ENCODE measurements around the gene SMIM13.

The SMIM13 gene

GRCh38 chr6:11093626-11094410, at the start of gene SMIM13:
Gene SMIM13, plus strand, starts transcription at chr6:11093834. Its CDS starts 480 bp downstream, at chr6:11094314.
- peak; percentile 94 for DNase-seq

DNA sequence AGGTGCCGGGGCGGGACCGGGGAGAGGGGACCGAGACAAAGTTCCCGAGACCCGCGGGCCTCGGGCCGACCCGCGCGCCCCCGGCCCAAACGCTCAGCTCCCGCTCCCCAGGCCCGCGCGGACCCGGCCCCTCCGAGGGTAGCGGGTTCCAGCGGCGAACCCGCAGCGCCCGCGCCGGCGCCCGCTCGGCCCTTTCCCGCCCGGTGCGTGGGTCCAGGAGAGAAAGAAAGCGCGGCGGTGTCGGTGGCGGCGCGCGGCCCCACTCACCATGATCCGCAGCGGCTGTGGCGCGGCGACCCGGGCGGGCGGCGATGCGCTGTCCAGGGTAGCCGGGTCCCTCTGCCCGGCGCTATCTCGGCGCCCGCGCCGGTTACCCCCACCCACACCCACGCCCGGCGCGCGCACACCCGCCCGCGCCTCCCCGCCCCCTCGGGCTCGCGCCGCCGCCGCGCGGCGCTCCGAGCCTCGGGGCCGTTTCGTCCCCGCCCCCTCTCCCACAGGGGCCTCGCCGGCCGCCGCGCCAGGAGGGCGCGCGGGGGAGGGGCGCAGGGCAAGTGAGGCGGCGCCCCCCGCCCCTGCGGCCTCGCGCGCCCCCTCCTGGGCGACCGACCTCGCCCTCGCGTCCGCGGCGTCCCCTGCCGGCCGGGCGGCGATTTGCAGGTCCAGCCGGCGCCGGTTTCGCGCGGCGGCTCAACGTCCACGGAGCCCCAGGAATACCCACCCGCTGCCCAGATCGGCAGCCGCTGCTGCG, 49.5 kb upstream of the SMIM13 start, which contains the start of gene ELOVL2:
TSS of gene ELOVL2 (minus strand) at position 345 of the 751 bp plus-strand sequence. CDS start at position 270, 75 bp downstream.
- DNase-seq = no peak

GRCh38 chr6:11044712-11045167, 48.9 kb upstream of the SMIM13 start:
- DNase-seq = no peak

DNA sequence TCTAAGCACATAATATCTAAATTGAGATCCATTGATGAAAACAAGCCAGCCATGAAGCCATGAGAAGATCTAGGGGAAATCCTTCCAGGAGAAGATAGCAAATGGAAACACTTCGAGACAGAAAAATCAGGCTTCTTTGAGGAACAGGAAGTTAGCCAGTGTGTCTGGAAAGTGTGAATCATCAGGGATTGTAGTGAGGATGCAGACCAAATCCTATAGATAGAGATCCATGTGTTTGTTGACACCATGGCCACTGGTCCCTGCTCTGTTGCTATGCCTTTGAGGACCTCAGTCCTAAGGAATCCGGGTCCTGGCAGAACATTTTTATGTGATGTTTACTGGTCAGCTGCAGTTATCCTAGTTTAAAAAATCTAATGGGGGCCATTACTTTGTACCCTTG, 42.9 kb upstream of the SMIM13 start:
- DNase-seq = no peak

DNA sequence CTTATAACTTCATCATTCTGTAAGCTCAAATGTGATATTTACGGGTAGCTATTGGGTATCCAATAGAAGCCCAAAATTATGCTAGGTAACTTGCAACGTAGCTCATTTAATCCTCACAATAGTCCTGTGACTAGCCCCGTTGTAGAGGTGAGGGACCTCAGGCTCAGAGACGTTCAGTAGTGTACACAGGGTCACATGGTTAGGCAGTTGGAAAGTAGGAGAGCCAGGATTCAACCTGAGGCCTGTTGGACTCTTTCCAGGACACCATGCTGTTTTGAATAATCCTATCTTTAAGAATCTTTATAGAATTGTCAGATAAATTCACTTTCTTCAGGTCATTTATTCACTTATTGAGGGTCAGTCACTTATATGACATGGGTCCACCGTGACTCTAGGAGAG, 40.3 kb upstream of the SMIM13 start:
- DNase-seq = no peak

GRCh38 chr6:11054722-11055121, 38.9 kb upstream of the SMIM13 start:
- no peak for DNase-seq

DNA sequence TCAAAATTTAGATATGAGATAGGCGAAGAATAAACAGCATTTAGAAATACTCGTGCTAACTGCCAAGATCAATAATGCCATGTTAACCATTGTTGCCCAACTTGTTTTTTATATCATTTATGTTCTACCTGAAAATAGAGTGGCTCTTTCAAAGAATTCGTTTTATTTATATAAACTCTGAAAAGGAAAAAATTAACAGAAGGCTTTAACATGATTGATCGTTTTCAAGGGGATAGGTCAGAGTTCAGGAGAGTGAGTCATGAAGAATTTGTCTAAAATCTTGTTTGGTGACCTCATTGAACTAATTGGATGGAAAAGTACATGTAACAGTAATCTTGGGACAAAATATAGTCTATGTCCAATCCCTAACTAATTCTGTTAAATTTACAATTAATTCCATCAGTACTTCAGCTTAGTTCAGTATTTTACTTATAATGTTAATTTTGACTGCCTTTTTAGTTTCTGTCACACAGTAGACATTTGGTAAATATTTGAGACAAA, 38.5 kb upstream of the SMIM13 start:
- no peak for DNase-seq

DNA sequence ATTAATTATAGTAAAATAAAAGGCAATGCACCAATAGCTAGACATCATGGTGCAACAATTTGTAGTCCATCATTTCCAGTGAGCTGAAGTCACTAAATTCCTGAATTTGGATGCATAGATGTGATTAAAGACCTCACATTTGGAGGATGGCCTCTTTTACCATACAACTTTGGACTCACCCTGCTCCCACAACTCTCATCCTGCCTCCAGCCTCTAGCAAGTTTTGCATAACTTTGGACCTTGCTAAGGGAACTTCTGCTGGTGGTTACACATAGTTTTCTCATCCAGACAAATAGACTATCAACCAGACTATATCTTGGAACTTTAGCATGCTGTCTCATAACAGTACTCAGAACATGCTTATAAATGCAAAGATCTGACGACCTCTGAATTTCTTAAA, 36.8 kb upstream of the SMIM13 start:
- DNase-seq = no peak

DNA sequence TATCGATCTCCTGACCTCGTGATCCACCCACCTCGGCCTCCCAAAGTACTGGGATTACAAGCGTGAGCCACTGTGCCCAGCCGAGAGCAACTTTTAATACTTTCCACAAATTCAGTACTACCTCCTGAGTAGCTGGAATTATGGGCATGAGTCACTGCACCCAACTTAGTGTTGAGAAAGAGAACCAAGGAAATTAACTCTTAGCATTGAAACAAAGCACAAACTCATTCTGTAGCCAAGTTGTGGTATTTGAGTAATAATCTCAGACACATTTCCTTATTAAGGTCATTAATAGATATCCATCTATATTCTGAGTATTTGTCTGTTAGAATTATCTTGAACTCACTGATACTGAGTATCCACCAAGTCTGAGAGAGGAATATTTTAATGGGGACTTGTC, 35.2 kb upstream of the SMIM13 start:
- DNase-seq = no peak

DNA sequence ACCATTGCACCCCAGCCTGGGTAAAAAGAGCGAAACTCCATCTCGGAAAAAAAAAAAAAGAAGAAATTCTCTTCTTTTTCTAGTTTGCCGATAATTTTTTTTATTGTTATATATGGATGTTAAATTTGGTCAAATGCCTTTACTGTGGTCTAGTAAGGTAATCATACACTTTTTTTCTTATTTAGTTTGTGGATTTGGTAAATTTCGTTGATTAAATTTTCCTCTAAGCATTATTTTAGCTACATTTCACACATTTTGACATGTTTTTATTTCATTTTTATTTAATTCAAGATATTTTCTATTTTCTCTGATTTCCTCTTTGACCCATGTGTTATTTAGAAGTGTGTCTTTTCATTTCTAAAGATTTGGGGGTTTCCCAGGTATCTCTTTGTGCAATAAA, 31.6 kb upstream of the SMIM13 start:
- no peak for DNase-seq

- no peak for DNase-seq
Observed at GRCh38 chr6:11062715-11063114, 30.9 kb upstream of the SMIM13 start.

- DNase-seq = no peak
Observed at GRCh38 chr6:11064836-11065235, 28.8 kb upstream of the SMIM13 start.

DNA sequence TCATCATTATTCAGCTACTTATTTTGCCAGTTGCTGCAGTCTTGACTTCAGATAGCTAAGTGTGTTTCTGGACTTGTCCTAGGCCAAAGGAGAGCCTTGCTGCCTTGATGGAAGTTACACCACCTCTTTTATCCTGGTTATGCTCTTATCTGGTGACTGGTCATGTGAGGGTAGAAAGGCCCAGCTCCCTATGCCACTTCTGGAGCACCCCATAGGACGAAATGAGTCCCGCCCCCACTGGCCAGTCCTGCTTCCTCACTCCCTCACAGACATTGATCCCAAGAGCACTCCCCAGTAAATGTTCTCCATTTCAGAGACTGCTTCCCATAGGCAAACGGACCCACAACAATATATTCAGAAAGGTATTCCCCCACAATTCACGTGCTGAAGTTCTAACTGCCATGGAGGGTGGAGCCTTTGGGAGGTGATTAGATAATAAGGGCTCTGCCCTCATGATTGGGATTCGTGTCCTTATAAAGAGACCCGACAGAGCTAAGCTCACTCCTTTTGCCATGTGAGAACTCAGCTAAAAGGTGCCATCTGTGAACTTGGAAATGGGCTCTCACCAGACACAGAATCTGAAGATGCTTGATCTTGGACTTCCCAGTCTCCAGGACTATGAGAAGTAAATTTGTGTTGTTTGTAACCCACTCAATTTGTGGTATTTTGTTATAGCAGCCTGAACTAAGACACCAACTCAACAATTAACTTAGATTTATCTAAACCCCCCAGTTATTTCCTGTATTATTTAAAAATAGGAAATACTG, 28.0 kb upstream of the SMIM13 start:
- no peak for DNase-seq

- DNase-seq = no peak
Observed at GRCh38 chr6:11066505-11067347, 26.9 kb upstream of the SMIM13 start.

DNA sequence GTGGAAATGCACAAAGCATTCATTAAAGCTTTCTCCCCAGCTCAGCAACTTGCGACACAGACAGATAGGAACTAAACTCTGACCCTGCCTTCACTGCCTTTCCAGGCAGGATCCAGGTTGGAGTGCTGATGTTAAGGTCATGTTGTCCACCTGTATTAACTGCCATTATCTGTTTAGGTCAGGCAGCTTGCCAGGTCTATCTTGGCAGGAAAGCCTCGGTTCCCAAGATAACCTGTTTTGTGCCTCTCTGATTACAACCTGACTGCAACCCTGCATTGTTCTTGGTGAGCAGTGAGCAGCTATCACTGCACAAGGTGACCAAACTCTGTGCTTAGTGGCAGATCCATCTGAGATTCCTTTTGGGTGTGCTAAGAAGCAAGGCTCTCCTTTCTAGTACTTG, 26.3 kb upstream of the SMIM13 start:
- DNase-seq = no peak

GRCh38 chr6:11069760-11070159, 23.9 kb upstream of the SMIM13 start:
- no peak for DNase-seq

GRCh38 chr6:11072101-11072500, 21.5 kb upstream of the SMIM13 start:
- DNase-seq = no peak

DNA sequence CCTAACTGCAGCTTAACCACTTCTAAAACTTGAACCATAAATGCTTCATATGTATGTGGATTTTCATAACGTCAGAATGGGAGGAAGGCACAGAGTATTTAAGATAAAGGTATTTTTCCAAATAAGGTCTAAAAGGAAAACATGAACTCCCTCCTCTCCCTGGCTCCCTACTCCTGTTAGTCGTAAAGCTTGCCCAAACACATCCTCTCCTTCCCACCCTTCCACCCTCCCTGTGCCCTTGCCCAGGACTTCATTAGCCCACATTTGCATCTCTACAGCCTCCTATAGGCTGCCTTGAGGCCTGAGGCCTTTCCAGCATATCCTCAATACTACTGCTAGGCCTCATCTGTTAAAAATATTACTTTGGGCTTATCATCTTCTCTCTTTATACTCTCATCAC, 17.1 kb upstream of the SMIM13 start:
- DNase-seq = no peak

DNA sequence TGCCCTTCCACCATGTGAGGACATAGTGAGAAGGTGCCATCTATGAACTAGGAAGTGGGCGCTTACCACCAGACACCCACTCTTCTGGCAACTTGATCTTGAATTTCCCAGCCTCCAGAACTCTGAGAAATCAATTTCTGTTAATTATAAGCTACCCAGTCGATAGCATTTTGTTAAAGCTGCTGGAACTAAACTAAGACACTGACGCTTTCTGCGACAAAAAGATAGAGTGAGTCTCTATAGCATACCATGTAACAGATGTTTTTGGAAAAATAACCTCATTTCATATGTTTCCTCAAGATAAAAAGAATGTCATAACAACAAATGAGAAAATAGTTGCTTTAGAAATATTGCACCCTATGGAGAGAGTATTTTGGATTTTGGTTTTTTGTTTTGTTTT, 15.4 kb upstream of the SMIM13 start:
- no peak for DNase-seq

GRCh38 chr6:11080296-11080695, 13.3 kb upstream of the SMIM13 start:
- no peak for DNase-seq

- no peak for DNase-seq
Observed at GRCh38 chr6:11083491-11083890, 10.1 kb upstream of the SMIM13 start.

DNA sequence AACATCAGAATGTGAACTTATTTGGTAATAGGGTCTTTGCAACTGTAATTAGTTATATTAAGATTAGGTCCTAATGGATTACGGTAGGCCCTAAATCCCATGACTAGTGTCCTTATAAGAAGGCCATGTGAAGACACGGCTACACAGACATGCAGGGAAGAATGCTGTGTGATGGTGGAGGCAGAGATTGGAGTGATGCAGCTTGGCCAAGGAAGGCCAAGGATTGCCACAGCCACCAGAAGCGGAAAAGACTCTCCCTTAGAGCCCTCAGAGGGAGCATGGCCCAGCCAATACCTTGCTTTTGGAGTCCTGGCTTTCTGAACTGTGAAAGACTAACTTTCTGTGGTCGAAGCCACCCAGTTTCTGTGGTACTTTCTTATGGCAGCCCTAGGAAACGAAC, 9.7 kb upstream of the SMIM13 start:
- DNase-seq = no peak

Measured in amniotic stem cell (primary cell).